Right lobe of liver (tissue), 4 donors: ENCODE results near the gene HDGF.

ENCODE experiments used
- CTCF ChIP-seq, 4 donors: fragments of 200-600 bp in 3 of 4; fragments of 450-650 bp in 1 of 4; IDR thresholded peaks; one replicate each; pipeline versions ENCODE4 v1.5.1 to v1.8.0; 2016 to 2022; ENCODE audit warnings: antibody characterized with exemption in 4 of 4, mild to moderate bottlenecking in 2 of 4
- POLR2A ChIP-seq: fragments of 450-650 bp; IDR thresholded peaks from one replicate; pipeline ENCODE4 v1.6.1; 2017; ENCODE audit warnings: antibody characterized with exemption, mild to moderate bottlenecking
- donor health status: DM: no; HTN: no; CAD: no.
- donor health status: DM: no; HTN: no; CAD: no.
- donor health status: DM: no; HTN: yes; CAD: no.

- no peak for TF ChIP-seq CTCF (IDR thresholded peaks at IDR 0.05)
- TF ChIP-seq POLR2A, result no peak
Observed at GRCh38 chr1:156697481-156697880, 54.0 kb downstream of the HDGF start.
